Measurements from ENCODE around the gene RBMS3. TPM values are rescaled to one million over a fixed set of nuclear protein-coding genes. Genes with fewer than 3 reads are reported as not detected.
"Not testable (repeated sequence)": the region's sequence is repeated elsewhere in the genome, so short reads cannot be mapped to it uniquely, and the experiment has no call there.

RBMS3 gene
- polyA plus RNA-seq, 1 donor: 28.5 TPM

DNA sequence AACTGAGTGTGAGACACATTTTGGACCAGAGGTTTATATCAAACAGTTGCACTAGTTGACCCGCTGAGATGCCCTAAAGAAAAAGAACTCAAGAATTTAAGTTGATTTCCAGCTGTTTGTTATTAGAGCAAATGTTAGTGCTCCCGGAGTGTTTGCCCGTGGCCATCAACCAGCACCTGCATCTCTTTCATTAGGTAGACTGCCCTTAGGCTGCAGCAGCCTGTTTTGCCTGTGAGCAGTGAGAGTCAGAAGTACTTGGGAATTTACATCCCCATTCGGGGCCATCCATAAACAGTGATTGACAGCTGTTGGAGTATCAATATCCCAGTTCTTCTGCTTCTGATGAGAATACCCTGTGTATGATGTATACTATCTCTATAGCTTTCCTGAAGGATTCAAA lies 492.6 kb downstream of the RBMS3 start:
- no peak for DNase-seq (ENCODE audit: low read depth)

DNA sequence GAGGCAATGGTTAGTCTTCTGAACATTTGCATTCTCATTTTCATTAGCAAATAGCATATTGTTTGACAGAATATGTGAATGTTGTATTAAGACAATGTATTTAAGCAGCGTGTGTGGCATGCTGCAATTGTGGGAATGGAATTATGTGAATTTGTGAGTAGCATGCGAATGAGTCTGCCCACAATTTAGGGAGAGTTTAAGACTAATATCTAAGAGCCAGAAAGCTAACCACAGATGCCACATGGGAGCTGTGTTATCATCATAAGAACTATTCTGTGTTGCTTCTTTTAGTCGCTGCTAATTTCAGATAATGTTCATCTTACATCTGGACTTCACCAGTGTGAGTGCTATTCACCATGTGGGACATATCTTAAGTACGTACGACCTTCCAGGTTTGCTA lies 494.5 kb downstream of the RBMS3 start:
- no peak for DNase-seq (ENCODE audit: low read depth)

DNA sequence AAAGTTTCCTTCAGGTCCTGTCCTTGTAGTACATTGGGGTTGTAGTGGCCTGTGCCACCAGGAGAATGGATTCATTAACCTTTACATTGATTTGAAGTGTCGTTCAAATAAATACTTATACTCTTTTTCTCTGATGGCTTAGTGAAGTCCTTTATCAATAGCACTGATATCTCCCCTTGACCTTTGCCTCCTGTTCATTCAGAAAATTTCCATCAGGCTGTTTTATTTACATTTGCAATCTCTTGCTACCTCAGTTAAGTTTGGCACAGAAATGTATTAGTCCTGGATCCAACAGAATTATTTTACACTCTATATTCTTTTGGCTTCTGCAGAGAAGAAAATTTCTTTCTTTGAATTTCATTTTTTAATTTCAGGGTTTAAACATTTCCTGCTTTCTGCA lies 497.0 kb downstream of the RBMS3 start:
- no peak for DNase-seq (ENCODE audit: low read depth)

DNA sequence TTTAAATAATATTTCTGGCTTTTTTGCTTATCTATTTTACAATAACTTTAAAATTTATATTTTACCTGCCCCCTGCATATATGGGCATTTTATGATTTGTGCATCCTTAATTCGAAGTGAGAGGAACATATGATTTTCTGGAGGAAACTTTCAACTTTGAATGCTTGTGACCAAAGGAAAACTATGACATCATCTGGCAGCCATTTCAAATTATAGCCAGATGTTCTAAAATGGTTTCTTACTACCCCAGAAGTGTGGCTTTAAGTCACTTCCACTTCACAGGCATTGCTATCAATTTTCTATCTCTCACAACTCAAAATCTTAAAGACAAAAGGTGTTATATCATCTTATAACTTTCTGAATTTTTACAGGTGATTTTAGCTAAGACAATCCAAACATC lies 508.8 kb downstream of the RBMS3 start:
- peak; percentile 36 for DNase-seq (ENCODE audit: low read depth)

DNA sequence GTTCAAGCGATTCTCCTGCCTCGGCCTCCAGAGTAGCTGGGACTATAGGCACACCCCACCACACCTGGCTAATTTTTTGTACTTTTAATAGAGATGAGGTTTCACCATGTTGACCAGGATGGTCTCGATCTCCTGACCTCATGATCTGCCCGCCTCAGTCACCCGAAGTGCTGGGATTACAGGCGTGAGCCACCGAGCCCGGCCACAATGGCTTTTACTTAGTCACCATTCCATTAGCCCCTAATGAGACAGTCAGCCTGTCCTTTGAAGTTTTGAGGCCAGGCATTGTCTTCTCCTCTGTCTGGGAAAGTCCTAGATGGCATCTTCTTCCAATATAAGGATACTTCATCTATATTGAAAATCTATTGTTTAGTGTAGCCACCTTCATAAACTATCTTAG lies 515.9 kb downstream of the RBMS3 start:
- DNase-seq (ENCODE audit: low read depth): no peak

DNA sequence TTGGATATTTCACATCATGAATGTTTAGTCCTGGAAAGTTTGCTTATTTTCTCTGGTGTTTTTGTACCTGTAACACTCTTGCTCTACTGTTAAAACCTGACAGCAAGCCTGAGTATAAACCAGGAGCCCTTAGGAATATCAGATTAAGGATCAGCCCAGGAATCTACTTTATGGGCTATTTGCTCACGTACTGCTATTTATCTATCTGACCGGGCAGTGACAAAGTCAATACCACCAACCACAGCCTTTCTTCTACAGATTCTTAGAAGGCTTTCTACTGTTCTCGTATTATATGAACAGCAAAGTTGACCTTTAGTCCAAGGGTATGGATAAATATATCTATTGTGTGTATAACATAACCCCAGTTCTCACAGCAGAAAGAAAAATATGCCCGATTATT lies 521.2 kb downstream of the RBMS3 start:
- no peak for DNase-seq (ENCODE audit: low read depth)

DNA sequence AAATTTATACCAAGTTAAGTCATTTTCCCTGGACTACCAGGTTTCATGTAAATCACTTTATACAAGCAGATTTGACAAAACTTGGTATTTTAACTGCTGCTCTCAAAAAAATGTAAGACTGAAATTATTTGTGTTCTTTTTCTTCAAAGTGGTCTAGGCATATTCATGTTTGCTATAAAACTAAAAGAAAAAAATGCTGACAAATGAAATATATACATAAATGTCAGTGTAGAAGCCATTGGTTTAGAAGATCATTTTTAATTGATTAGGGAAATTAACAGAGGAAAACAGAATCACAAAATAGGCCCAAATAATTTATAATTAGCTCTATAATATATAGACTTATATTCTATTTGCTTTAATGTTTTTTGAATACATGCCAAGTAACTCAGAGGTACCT lies 523.2 kb downstream of the RBMS3 start:
- no peak for DNase-seq (ENCODE audit: low read depth)

DNA sequence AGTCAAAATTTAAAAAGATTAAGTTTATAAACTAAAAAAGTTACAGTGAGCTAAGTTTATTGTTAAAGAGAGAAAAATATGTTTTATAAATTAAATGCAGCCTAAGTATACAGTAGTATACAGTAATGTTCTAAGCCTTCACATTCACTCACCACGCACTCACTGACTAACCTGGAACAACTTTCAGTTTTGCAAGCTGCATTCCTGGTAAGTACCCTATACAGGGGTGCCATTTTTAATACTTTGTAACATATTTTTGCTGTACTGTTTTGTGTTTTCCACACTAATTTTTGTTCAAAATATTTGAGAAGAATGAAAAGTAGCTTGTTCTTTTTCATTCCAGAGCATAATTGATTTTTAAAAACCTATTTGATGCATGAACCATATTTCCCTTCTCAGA lies 524.9 kb downstream of the RBMS3 start:
- no peak for DNase-seq (ENCODE audit: low read depth)

DNA sequence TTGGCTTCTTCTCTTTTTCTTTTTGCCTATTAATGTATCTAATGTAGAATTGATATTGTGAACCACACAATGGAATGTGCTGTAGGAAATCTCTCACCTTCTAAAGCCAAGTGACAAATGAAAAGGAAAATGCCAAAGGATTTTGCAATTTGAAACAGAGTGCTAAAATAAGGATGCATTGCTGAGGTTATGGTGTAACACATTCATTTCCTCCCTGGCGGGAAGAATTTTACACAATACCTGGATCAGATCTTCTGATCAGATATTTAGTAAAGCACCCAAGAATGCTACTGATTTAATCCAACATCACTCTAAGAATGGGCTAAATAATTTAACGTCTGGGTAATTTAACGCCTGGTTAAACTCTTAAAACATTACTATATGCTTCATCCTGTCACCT lies 527.5 kb downstream of the RBMS3 start:
- DNase-seq (ENCODE audit: low read depth): not testable (repeated sequence)

DNA sequence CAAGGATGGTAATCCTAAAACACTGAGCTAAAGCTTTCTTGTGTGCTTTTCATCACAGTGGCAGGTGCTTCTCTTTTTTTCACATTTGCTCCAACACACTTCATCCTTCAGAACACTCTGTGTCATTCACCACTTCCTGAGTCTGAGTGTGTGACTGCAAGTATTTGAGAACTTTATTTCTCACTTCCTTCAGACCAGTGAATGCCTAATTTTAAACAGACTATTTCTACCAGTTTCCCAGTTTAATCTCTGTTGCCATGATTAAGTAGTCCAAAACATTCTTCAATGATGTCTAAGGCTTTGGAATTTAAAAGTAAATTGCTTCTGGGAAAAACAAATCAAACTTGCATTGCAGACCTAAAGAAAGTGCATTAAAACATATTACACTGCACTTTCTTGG lies 541.2 kb downstream of the RBMS3 start:
- DNase-seq (ENCODE audit: low read depth): no peak

DNA sequence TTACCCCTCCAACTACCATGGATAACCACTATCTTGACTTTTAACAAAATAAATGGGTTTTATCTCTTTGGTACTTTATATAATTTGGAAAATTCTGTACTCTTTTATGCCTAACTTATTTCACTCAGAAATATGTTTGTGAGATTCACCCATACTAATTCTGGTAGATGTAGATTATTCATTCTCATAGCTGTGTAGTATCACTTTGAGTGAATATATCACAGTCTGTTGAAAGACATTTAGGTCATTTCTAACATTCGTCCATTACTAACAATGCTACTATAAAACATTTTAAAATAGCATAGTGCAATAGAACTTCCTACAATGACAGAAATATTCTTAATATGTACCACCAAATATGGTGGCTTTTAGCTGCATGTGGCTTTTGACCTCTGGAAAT lies 542.4 kb downstream of the RBMS3 start:
- no peak for DNase-seq (ENCODE audit: low read depth)

DNA sequence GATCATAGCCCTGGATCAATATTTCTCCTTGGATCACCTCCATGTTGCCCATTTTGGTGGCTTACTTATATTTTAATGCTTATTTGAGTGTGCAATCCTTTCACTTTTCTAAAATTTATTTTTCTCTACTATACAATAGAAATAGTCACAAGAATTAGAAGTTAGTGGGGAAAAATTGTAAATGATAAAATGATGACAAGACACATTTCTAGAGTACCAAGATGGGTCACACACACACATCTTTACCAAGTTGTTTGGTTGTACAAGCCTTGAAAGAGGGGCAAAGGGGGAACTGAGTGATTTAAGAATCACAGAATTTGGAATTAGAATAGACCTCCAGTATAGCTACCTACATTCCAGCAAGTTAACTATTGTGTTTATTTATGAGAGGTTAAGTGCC lies 545.8 kb downstream of the RBMS3 start:
- no peak for DNase-seq (ENCODE audit: low read depth)

DNA sequence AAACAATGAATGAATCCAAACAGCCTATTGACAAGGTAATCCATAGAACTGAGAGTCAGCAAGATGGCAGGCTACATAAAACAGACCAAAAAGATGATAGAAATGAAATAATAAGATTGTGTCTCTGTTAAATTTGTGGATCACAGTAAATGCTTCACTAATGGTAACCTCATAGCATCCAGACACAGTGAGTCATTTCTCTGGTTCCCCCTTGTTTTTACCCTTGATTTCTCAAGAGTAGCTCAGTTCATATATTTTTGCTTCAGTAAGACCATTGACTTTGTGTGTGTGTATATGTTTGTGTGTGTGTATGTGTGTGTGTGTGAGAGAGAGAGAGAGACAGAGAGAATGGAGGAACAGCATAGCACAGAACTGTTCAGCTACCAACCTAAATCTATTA lies 546.9 kb downstream of the RBMS3 start:
- no peak for DNase-seq (ENCODE audit: low read depth)

DNA sequence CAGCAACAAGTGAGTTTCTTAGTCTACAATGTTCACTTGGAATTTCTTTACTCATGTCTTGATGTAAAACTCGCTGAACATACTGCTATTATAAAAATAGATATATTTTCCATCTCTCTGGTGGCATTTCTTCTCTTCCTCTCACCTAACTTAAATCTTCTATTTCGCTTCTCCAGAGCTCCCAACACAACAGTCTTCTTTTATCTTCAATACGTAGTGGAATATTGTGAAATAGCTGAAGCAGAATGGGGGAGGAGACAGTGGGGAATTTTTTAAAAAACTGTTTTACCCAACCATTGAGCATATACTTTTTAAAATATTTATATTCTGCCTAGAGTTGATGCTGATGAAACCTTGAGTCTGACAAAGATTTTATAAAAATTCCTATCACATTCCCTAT lies 548.5 kb downstream of the RBMS3 start:
- no peak for DNase-seq (ENCODE audit: low read depth)

DNA sequence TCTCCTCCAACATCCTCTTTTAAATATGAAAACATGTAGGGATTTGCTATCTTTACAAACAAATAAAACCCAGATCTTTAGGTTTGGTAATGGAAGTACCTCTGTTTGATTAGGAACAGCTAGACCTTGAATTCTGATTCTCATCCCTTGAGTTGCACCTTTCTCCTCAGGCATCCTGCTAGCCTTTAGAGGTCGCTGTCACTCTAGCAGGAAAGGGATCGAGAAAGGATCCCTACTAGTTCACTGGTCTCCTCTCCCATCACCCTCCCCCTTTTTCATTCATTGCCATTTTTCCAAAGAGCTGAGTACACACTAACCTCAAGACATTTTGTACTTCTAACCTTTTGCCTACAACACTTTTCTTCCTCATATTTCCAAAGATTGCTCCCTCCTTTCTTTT lies 569.8 kb downstream of the RBMS3 start:
- no peak for DNase-seq (ENCODE audit: low read depth)

DNA sequence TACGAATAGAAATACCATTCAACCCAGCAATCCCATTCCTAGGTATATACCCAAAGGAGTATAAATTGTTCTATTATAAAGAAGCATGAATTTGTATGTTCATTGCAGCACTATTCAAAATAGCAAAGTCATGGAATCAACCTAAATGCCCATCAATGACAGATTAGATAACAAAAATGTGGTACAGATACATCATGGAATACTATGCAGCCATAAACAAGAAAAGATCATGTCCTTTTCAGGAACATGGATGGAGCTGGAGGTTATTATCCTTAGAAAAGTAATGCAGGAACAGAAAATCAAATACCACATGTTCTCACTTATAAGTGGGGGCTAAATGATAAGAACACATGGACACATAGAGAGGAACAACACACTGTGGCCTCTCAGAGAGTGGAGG lies 571.9 kb downstream of the RBMS3 start:
- no peak for DNase-seq (ENCODE audit: low read depth)

DNA sequence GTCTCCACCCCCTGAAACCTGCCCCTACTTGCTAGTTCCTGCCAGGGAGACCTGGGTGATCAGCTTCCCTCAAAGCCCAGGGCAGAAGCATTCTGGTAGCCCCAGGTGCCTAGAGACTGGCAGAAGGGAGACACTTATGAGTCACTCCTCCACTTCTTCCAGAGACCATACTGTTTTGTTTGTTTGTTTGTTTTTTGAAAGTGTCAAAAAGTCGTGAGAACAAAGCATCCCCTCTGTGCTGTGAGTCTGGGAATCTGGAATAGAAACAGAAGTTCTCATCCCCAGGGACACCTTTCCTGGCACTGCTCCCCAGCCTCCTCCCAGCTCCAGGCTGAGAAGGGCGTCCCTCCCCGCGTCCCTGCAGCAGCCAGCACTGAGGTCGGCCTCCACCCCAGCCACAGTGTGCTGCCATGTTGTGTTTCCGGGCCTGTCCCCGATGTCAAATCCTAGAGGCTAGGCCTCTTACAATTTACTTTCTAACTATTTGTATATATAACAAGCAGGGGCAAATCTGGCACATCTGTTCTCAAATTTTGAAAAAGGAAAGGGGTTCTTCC lies 573.0 kb downstream of the RBMS3 start:
- DNase-seq (ENCODE audit: low read depth): no peak

DNA sequence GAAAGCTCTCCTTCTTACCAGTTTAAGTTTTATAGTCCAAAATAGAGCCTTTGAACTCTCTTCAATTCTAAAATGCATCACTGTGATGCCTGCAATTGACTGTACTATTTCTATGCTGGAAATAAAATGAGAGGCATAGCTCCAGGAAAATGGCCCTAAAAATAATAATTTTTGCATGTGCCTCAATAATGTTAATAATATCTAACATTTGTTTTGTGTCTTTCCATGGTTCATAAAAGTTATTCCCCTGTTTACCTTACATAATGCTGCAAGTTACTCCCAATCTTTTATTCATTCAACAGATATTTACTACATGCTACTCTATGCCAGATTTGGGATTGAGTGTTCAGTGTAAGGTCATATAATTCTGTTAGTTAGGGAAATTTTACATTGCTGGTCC lies 574.0 kb downstream of the RBMS3 start:
- no peak for DNase-seq (ENCODE audit: low read depth)

DNA sequence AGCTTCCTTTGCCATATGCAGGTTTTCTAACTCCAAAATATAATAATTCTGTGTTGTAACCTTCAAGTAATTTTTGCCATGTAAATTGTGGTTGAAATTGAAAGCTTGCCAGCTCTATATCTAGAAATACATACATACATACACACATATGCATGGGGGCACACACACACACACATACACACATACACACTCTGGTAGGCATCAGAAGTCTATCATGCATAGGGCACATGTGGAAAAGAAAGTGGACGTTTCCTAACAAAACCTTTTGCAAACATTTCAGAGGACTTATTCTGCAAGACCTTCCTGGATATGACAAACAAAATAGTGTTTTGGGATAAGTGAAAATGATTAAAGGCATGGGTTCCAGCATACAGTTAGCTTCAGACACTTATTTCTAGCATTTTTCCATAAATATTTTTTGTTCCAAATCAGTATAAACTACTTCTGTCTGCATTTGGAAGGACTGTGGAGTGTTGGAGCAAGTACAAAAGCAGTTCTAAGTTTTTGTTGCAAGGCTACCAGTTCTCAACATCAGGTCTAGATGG lies 578.9 kb downstream of the RBMS3 start:
- no peak for DNase-seq (ENCODE audit: low read depth)

DNA sequence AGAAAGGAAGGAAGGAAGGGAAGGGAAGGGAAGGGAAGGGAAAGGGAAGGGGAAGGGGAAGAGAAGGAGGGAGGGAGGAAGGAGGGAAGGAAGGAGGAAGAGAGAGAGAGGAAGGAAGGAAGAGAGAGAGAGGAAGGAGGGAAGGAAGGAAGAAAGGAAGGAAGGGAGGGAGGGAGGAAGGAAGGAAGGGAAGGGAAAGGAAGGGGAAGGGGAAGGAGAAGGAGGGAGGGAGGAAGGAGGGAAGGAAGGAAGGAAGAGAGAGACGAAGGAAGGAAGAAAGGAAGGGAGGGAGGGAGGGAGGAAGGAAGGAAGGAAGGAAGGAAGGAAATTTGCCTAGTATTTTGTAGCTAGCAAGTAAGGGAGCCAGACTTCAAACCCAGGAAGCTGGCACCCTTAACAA lies 583.9 kb downstream of the RBMS3 start:
- DNase-seq (ENCODE audit: low read depth): no peak

DNA sequence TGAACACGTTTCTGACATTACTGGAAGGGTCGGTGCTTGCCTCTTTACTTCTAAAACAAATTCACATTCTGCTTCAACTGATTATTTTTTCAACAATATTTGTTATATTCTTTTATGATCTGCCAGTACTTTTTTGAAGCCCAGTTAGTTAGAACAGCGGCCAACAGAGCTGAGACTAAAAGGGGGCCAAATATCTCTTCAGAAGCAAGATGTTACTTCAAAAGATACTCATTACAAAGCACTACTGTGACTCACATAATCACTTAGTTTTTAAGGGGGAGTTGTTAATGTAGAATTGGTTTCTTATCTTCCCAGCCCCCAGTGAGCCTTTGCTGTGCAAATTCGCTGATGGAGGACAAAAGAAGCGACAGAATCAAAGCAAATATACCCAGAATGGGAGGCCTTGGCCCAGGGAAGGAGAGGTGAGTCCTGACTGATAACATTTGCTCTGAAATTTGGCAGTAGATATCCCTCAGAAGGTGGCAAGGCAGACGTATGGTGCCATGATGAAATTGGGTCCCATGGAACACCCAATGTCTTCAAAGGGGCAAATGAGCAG lies 587.8 kb downstream of the RBMS3 start:
- DNase-seq (ENCODE audit: low read depth): no peak

DNA sequence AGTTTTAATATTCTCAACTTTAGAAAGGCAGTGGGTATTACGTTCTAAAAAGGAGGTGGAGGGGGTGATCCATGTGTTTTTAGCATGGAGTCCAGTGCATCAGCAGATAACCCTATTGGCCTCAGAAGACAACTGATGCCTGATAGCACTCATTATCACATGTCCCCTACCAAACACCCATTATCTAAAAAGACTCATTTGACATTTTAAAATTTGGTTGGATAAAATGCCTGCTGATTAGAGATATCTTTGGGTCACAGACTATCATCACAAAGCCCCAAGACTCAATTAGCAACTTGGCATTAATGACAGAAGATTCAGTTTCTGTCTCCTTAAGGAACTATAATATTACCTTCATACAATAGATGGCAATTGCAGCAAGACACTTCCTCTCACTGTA lies 589.3 kb downstream of the RBMS3 start:
- DNase-seq (ENCODE audit: low read depth): no peak

DNA sequence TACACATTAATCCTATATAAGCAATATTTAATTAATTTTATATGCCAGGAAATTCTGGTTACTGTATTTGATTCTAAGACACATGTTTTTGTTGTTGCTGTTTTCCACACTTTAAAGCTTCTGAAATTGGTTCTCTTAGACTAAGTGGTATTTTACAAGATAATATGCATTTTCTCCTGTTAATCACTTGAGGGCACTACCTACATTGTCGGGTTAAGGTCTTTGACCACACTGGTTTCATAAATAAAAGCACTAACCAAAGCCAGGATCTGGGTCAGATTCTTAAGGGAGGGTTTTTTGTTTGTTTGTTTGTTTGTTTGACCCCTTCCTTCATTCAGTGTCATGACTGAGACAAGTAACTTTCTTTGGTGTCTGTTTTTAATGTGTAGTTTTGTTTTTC lies 590.2 kb downstream of the RBMS3 start:
- DNase-seq (ENCODE audit: low read depth): no peak

DNA sequence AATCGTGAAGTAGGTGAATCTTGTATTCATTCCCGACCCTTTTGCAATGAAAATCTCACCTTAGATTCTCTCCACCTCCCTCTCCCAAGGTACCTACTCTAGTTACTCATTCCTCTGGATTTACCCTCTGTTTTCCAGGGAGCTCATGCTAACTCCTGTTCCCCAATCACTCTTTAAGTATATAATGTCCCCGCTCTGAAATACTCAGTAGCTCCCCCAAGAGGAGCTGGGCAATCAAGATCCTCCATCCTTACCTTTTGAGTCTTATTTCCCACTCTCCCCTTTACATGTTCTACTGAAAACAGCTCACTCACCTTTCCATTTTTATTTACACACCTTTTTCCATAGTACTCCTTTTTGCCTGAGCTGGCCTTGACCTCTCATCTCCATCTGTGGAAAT lies 599.9 kb downstream of the RBMS3 start:
- DNase-seq (ENCODE audit: low read depth): no peak
